Gastrocnemius medialis (tissue), 4 donors: ENCODE measurements around the gene KRTAP5-4. TPM values are rescaled to one million over a fixed set of nuclear protein-coding genes. Genes with fewer than 3 reads are reported as not detected.

Source experiments
- ATAC-seq, 2 donors: fragments of 150-250 bp; one replicate each; pipeline ENCODE4 v1.9.1; 2016
- DNase-seq, 2 donors: peaks; one replicate each; pipeline ENCODE4 v3.0.0-alpha.2; 2019
- H3K27ac ChIP-seq, 4 donors: fragments of 200-600 bp; sonication (generic); 1 replicate in 1 of 4; 2 replicates in 3 of 4; pipeline ENCODE4 v1.5.1; 2016 to 2018; ENCODE audit warnings: mild to moderate bottlenecking in 2 of 4, moderate library complexity in 1 of 4
- H3K27me3 ChIP-seq, 3 donors: fragments of 200-600 bp; sonication (generic) in 2 of 3; 1 replicate in 1 of 3; 2 replicates in 2 of 3; pipeline versions ENCODE4 v1.5.1 to v1.6.0; 2016 to 2019; ENCODE audit warnings: mild to moderate bottlenecking in 1 of 3, moderate library complexity in 1 of 3
- H3K36me3 ChIP-seq, 2 donors: fragments of 200-600 bp; sonication (generic) in 1 of 2; one replicate each; pipeline ENCODE4 v1.5.1; 2017 to 2018
- H3K4me1 ChIP-seq, 2 donors: fragments of 200-600 bp; sonication (generic) in 1 of 2; one replicate each; pipeline ENCODE4 v1.5.1; 2016 to 2017; ENCODE audit warnings: mild to moderate bottlenecking in 2 of 2
- H3K4me3 ChIP-seq, 4 donors: fragments of 200-600 bp; sonication (generic) in 3 of 4; 1 replicate in 1 of 4; 2 replicates in 3 of 4; pipeline ENCODE4 v1.5.1; 2016 to 2019; ENCODE audit warnings: mild to moderate bottlenecking in 2 of 4
- H3K9me3 ChIP-seq, 3 donors: fragments of 200-600 bp; sonication (generic) in 2 of 3; 1 replicate in 1 of 3; 2 replicates in 2 of 3; pipeline ENCODE4 v1.5.1; 2016 to 2019
- CTCF ChIP-seq, 5 experiments: fragments of 450-650 bp in 3 of 5; fragments of 200-600 bp in 2 of 5; sonication (generic) in 2 of 5; IDR thresholded peaks in 4 of 5; conservative IDR thresholded peaks in 1 of 5; 1 replicate in 4 of 5; 2 replicates in 1 of 5; pipeline ENCODE4 v1.5.1; 2016 to 2019; ENCODE audit warnings: antibody characterized with exemption in 5 of 5, mild to moderate bottlenecking in 3 of 5, moderate library complexity in 3 of 5
- POLR2A ChIP-seq, 2 donors: fragments of 450-650 bp; IDR thresholded peaks; one replicate each; pipeline ENCODE4 v1.6.1; 2017; ENCODE audit warnings: antibody characterized with exemption in 2 of 2, mild to moderate bottlenecking in 2 of 2, moderate library complexity in 2 of 2
- in situ Hi-C, 4 donors: fragments of 200-750 bp; cut with MboI; loops; one replicate each; pipeline versions ENCODE4 v1.15.0 to v1.8.0; 2017; ENCODE audit warnings: low sequenced_read_pairs in 4 of 4
- intact Hi-C: fragments of 100-400 bp; cut with DNase I; formaldehyde crosslinking; loops from one replicate; pipeline ENCODE4 v1.15.1; 2023; ENCODE audit warnings: low total_unique reads
- total RNA-seq, 4 donors: library from RNA; depleted of rRNA; stranded (reverse); fragments of >200 nt; gene quantifications; one replicate each; pipeline versions ENCODE4 v1.1.0 to v1.2.3, GENCODE V29; 2016

KRTAP5-4 gene
- total RNA-seq, 4 donors from 2014 or later, result not detected

- intact Hi-C loops, result no loop called here
- Histone ChIP-seq H3K9me3 (no peaks in the 10 kb centered on the region), H3K27ac (no peak overlapping the region), H3K27me3 (peaks cover 0 to 12% (median 8%) of the 10 kb centered on the region in 3 donors), H3K4me1 (no peaks in the 10 kb centered on the region), H3K4me3 (no peak overlapping the region), H3K36me3 (no peaks in the 10 kb centered on the region)
- TF ChIP-seq CTCF (IDR thresholded peaks at IDR 0.05 in 4 of 5, conservative IDR thresholded peaks at IDR 0.05 in 1 of 5) (no peak), POLR2A (IDR thresholded peaks at IDR 0.05) (no peak)
- ATAC-seq (no peak), DNase-seq (no peak)
- in situ Hi-C loops, result no loop called here
These were observed 19.2 kb upstream of the KRTAP5-4 start for GRCh38 chr11:1641096-1641495.

GRCh38 chr11:1640076-1640946, 18.4 kb upstream of the KRTAP5-4 start:
- in situ Hi-C loops, result no loop called here
- peaks cover 0 to 12% (median 8%) of the 10 kb centered on the region in 3 donors for H3K27me3 ChIP-seq

GRCh38 chr11:1639666-1640065, 17.7 kb upstream of the KRTAP5-4 start:
- no peak overlapping the region for H3K4me3 ChIP-seq
- no peaks in the 10 kb centered on the region for H3K36me3 ChIP-seq
- H3K27ac ChIP-seq, result peak overlapping the region in 1 of 4 donors; percentile 26
- ATAC-seq (no peak), DNase-seq (no peak)
- no peaks in the 10 kb centered on the region for H3K9me3 ChIP-seq
- in situ Hi-C loops (no loop called here), intact Hi-C loops (no loop called here)
- TF ChIP-seq POLR2A (IDR thresholded peaks at IDR 0.05) (no peak), CTCF (IDR thresholded peaks at IDR 0.05 in 4 of 5, conservative IDR thresholded peaks at IDR 0.05 in 1 of 5) (no peak)
- H3K4me1 ChIP-seq, result no peaks in the 10 kb centered on the region
- H3K27me3 ChIP-seq, result peaks cover 0 to 12% (median 8%) of the 10 kb centered on the region in 3 donors

More at GRCh38 chr11:1640076-1640946, 18.4 kb upstream of the KRTAP5-4 start:
- Histone ChIP-seq H3K27ac (no peak overlapping the region), H3K4me1 (no peaks in the 10 kb centered on the region), H3K4me3 (no peak overlapping the region), H3K36me3 (no peaks in the 10 kb centered on the region), H3K9me3 (no peaks in the 10 kb centered on the region)
- TF ChIP-seq POLR2A (IDR thresholded peaks at IDR 0.05), result no peak
- peak in 4 of 5 experiments; percentile 39 to 75 (median 55) for TF ChIP-seq CTCF (IDR thresholded peaks at IDR 0.05 in 4 of 5, conservative IDR thresholded peaks at IDR 0.05 in 1 of 5)
- DNase-seq (no peak), ATAC-seq (peak in 1 of 2 donors; percentile 44)
- intact Hi-C loops, result no loop called here

GRCh38 chr11:1639102-1639620, 17.2 kb upstream of the KRTAP5-4 start:
- peak overlapping the region in 1 of 4 donors; percentile 6 for H3K4me3 ChIP-seq
- H3K9me3 ChIP-seq, result no peaks in the 10 kb centered on the region
- peak; percentile 46 to 72 for ATAC-seq
- H3K27me3 ChIP-seq, result peaks cover 0 to 12% (median 8%) of the 10 kb centered on the region in 3 donors
- intact Hi-C loops (no loop called here), in situ Hi-C loops (no loop called here)
- H3K36me3 ChIP-seq, result no peaks in the 10 kb centered on the region
- peak overlapping the region in 2 of 4 donors; percentile 26 to 47 for H3K27ac ChIP-seq
- H3K4me1 ChIP-seq, result no peaks in the 10 kb centered on the region
- TF ChIP-seq POLR2A (IDR thresholded peaks at IDR 0.05), result no peak
- no peak for TF ChIP-seq CTCF (IDR thresholded peaks at IDR 0.05 in 4 of 5, conservative IDR thresholded peaks at IDR 0.05 in 1 of 5)
- DNase-seq, result no peak
